ENCODE measurements around the gene PRDM16.

GRCh38 chr1:3049164-3049563 lies 19.8 kb upstream of the PRDM16 start:
- TF ChIP-seq, protein P1, sequence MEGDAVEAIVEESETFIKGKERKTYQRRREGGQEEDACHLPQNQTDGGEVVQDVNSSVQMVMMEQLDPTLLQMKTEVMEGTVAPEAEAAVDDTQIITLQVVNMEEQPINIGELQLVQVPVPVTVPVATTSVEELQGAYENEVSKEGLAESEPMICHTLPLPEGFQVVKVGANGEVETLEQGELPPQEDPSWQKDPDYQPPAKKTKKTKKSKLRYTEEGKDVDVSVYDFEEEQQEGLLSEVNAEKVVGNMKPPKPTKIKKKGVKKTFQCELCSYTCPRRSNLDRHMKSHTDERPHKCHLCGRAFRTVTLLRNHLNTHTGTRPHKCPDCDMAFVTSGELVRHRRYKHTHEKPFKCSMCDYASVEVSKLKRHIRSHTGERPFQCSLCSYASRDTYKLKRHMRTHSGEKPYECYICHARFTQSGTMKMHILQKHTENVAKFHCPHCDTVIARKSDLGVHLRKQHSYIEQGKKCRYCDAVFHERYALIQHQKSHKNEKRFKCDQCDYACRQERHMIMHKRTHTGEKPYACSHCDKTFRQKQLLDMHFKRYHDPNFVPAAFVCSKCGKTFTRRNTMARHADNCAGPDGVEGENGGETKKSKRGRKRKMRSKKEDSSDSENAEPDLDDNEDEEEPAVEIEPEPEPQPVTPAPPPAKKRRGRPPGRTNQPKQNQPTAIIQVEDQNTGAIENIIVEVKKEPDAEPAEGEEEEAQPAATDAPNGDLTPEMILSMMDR (IDR thresholded peaks at IDR 0.05), result no peak
- TF ChIP-seq EZH2 (IDR thresholded peaks at IDR 0.05; ENCODE audit: borderline replicate concordance, insufficient read depth, low read depth, low read length, poor library complexity, severe bottlenecking), result no peak
